ENCODE results near the gene CEACAM19.
"Not testable (repeated sequence)": the region's sequence is repeated elsewhere in the genome, so short reads cannot be mapped to it uniquely, and the experiment has no call there.

The CEACAM19 gene, protein sequence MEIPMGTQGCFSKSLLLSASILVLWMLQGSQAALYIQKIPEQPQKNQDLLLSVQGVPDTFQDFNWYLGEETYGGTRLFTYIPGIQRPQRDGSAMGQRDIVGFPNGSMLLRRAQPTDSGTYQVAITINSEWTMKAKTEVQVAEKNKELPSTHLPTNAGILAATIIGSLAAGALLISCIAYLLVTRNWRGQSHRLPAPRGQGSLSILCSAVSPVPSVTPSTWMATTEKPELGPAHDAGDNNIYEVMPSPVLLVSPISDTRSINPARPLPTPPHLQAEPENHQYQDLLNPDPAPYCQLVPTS

DNA sequence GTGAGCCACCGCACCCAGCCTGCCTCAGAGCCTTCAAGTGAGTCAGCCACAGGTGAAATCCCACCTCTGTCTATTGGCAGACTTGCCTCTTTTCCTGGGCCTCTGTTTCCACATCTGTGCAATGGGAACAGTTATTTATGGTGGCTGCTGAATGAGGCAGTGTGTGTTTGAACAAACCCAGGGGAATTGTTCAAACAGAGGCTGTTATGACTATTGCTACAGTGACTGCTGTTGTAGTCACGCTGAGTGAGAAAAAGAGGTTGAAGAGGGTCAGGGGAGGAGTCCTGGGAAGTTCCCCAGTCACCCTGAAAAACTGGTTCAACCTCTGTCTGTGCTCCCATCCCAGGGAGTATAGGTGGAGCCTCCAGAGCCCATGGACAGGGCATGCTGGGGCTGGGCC lies at the start of gene CEACAM19:
CEACAM19 (plus strand) TSS at position 83 of the 400 bp plus-strand sequence. CDS start 450 bp downstream, outside the sequence.
- H3K4me3 ChIP-seq (ENCODE audit: low read depth, low read length): no peak within 1 kb of the TSS
- no peak for TF ChIP-seq CTCF (IDR thresholded peaks at IDR 0.05; ENCODE audit: low read depth, low read length)

- TF ChIP-seq CTCF (IDR thresholded peaks at IDR 0.05; ENCODE audit: low read depth, low read length): no peak
- H3K4me3 ChIP-seq (ENCODE audit: low read depth, low read length): no peak overlapping the region
Observed at GRCh38 chr19:44623080-44623479, 48.2 kb upstream of the CEACAM19 start.

- no peak for TF ChIP-seq CTCF (IDR thresholded peaks at IDR 0.05; ENCODE audit: low read depth, low read length)
- no peak overlapping the region for H3K4me3 ChIP-seq (ENCODE audit: low read depth, low read length)
Observed at GRCh38 chr19:44623626-44624025, 47.7 kb upstream of the CEACAM19 start.

GRCh38 chr19:44624840-44625354 lies 46.4 kb upstream of the CEACAM19 start:
- no peak overlapping the region for H3K4me3 ChIP-seq (ENCODE audit: low read depth, low read length)
- TF ChIP-seq CTCF (IDR thresholded peaks at IDR 0.05; ENCODE audit: low read depth, low read length): no peak

DNA sequence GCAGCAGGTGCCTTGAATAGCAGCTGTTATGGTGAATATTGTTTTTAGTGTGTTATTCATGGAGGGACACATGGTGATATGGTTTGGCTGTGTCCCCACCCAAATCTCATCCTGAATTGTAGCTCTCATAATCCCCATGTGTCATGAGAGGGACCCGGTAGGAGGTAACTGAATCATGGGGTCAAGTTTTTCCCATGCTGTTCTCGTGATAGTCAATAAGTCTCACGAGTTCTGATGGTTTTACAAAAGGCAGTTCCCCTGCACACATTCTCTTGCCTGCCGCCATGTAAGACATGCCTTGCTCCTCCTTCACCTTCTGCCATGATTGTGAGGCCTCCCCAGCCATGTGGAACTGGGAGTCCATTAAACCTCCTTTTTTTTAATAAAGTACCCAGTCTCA lies 45.6 kb upstream of the CEACAM19 start:
- H3K4me3 ChIP-seq (ENCODE audit: low read depth, low read length): not testable (repeated sequence)

DNA sequence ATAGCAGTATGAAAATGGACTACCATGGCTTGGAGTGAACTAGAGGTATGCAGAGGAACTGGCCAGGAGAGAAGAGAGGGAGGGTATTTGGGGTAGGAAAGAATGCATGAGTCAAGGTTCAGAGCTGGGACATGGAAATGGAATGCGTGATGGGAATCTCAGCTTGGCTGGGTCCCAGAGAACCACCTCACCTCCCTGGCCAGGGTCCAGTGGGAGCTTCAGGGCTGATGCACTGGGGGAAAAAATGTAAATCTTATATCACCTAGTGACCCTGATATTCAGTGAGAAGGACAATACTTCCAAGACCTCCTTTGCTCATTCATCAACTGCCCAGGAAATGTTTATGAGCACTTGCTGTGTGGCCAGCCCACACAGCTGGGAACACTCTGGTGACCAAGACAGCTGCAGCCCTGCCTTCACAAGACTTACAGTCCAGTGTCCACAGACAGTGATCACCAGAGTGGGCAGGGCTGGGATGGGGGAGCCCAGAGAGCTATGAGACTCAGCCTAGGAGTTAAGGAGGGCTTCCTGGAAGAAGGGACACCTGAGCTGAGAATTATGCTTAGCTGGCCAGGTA lies 45.1 kb upstream of the CEACAM19 start:
- H3K4me3 ChIP-seq (ENCODE audit: low read depth, low read length): no peak overlapping the region
- no peak for TF ChIP-seq CTCF (IDR thresholded peaks at IDR 0.05; ENCODE audit: low read depth, low read length)

DNA sequence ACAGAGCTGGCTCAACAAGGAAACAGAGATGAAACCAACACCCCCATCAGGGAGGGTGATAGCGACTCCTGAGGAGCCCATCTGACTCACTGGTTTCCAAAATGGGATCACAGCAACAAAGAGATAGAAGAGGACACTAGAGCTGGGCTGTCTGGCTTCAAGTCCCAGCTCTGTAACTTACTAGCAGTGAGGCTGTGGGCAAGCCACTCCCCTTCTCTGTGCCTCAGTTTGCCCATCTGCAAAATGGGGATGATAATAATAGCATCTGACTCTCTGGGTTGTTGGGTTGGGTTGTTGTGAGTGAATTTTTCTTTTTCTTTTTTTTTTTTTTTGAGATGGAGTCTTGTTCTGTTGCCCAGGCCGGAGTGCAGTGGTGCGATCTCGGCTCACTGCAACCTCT lies 43.7 kb upstream of the CEACAM19 start:
- no peak for TF ChIP-seq CTCF (IDR thresholded peaks at IDR 0.05; ENCODE audit: low read depth, low read length)
- H3K4me3 ChIP-seq (ENCODE audit: low read depth, low read length): no peak overlapping the region

All from WI38 (cell line).